GM19455 (cell line): ENCODE data around the gene RBBP8NL.
"Not testable (repeated sequence)": the region's sequence is repeated elsewhere in the genome, so short reads cannot be mapped to it uniquely, and the experiment has no call there.

ENCODE experiments used
- ATAC-seq: cut with Tn5 transposase; IDR thresholded peaks from one replicate; pipeline ENCODE4 v1.9.1; 2021; ENCODE audit not compliant: unreplicated experiment

RBBP8NL gene

DNA sequence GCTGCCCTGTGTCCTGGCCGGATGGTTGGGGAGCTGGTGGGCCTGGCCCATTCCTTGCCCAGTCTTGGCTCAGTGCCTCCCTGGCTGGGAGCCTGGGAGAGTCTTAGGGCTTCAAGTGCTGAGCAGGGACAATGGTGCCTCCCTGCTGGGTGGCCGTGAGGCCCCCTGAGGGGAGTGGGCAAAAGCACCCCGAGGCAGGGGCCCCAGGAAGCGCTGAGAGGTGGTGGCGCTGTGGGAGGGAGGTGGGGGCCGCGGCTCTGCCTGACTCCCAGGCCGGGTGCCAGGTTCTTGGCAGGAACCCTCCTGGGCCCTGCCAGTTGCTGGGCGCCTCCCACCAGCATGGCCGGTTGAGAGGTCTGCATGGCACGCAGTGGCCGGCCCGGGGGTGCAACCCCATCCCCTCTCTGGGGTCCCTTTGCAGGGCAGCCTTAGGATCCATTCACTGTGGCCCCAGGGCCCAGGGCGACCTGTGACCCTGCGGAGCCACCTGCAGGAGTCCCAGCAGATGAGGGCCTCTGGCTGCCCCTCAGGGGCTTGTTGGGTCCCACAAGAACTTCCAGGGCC, 49.6 kb downstream of the RBBP8NL start:
- ATAC-seq, result no peak

GRCh38 chr20:62377064-62377461, 50.3 kb downstream of the RBBP8NL start:
- ATAC-seq, result no peak

- ATAC-seq, result no peak
These were observed 51.0 kb downstream of the RBBP8NL start for GRCh38 chr20:62376112-62377063.

DNA sequence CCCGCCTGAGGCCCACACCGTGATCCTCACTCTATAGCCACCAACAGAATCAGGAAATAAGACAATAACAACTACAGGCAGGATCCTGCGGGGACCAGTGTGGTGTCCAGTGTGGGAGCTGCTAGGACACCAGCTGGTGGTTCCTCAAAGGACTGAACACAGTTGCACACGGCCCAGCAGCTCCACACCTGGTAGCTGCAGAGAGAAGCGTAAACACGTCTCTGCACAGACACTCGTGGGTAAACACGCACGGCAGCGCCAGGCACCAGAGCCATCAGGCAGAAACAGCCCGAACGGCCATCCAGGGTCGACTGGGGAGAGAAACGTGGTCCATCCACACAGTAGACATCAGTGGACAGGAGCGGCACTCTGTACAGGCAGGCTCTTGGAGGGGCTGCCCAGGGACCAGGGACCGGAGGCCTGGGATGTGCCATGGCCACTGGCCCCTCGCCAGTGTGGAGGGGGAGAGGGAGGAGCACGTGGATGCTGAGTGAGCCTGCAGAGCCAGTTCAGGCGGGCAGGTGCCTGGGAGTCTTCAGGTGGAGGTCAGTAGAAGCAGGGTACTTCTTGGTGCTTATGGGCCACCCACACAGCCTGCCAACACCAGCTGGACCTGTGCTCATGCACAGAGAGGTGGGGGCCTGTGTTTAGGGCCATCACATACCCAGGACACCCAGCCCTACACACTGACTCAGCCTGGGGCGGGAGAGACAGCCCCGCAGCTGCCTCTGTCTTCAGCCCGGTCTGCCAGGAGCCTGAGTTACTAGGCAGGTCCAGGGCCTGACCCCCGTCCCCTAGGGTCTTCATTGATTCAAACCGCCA, 52.8 kb downstream of the RBBP8NL start:
- ATAC-seq, result no peak

DNA sequence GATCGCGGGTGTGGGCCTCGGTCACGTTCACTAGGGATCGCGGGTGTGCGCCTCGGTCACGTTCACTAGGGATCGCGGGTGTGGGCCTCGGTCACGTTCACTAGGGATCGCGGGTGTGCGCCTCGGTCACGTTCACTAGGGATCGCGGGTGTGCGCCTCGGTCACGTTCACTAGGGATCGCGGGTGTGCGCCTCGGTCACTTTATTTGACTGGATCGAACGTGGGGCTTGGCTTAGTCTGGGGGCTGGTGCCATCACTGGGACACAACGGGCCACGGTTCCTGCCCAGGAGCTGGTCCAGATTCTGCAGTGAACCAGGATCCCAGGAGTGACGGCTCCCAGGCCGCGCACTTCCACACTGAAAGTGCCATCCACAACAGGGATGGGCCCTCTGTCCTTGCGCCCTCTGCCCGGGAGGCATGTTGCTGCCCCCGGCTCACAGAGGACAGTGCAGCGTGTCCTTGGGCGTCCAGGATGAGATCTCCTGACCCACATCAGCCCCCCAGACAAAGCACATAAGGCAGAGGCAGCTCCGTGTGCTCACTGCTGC, 53.6 kb downstream of the RBBP8NL start:
- ATAC-seq, result not testable (repeated sequence)

DNA sequence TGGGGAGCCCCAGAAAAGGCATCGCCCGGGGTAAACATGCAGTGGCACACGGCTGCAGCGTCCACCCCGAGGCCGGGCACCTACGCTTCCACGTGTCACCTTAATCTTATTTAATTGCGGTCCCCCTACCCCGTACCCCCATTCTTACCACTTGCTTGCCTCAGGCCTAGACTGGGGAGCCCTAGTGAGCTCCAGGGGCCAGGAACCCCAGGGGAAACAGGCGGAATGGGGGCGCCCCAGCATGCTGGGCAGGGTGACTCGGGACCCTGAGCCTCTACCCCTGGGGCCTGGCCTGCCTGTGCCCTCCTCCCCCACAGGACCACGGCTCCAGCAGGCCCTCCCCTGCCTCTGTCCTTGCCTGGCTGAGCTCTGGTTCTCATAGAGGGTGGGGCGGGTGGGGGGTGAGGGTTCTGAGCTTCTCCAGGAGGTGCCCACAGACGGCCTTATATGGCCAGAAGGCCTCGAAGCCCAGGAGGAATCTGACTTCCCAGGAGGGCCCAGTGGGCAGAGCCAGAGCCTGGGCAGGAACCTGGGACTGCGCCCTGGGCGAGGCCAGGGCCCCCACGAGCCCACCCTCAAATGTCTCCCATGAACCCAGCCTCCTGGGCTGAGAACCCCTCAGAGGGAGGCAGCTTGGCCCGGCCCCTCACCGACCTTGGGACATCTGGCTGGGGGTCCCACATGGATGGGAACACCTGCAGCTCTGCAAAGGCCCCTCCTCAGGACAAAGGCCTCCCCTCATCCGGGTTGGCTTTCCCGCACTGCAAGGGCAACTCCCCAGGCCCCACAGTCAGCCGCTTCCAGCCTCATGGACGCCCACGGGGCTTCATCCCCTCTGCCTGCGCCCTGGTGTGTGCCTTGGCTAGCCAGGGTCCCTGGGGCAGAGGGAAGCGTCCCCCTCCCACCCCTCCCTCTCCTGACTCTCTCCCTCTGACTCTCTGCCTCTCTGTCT, 55.0 kb downstream of the RBBP8NL start:
- ATAC-seq, result no peak

DNA sequence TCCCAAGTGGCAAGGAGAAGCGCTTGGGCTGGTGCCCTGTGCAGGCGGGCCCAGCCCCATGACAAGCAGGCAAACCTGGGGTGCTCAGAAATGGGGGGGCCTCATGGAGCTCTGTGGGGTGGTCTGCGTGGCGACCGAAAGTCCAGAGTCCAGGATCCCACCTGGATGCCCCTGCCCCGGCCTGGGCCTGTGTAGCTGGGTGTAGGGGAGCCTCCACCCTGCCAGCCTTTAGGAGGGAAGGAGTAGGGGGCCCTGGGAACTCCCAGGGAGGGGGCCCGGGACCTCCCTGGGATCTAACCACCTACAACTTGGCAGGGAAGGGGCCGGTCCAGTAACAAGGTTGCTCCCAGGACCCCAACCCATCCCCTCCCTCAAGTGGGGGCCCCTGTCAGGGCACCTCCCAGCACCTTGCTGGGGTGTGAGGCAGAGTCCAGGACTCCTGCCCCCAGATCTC, 55.7 kb downstream of the RBBP8NL start:
- ATAC-seq, result no peak

- ATAC-seq, result no peak
These were observed 56.3 kb downstream of the RBBP8NL start for GRCh38 chr20:62370807-62371587.

- ATAC-seq, result no peak
These were observed 57.1 kb downstream of the RBBP8NL start for GRCh38 chr20:62370115-62370806.

DNA sequence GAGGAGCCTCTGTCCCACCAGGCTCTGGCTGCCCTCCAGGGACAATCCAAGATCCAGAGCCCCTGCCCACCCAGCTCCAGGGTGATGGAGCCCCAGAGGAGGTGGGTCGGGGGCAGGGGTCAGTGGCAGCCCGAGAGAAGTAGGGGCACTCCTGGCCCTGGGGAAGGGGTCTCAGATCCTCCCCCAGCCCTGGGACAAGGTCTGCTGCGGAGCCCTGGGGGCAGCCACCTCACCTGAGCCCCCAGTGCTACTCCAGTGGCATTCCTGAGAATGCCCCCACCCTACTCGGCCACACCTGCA, 57.6 kb downstream of the RBBP8NL start:
- ATAC-seq, result no peak

GRCh38 chr20:62368976-62369814, 58.1 kb downstream of the RBBP8NL start:
- ATAC-seq, result no peak

DNA sequence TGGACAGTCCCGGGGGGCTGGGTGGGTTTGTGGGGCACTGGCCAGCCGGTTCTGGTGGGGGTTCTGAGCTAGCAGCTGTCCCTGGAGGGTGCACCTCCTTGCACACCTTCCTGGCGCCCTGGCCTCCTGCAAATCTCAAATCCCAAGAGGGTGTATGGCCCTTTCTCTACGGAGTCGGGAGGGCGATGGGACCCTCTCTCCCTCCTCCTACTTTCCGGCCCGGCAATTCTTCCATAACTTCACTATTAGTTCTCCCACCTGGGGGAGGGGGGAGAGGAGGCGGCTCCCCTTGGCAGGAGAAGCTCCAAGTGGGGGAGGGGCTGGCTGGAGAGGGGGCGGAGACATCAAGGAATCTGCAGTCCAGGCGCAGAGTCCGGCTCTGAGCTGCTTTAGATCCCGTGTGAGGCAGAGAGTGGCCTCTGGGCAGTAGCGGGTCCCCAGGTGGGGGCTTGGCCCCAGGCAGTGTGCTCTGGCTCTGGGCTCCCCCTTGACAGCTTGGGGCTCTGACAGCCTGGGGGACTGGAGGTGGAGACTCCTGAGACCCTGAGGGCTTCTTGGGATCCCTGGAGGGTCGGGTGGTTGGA, 58.9 kb downstream of the RBBP8NL start:
- ATAC-seq, result no peak

DNA sequence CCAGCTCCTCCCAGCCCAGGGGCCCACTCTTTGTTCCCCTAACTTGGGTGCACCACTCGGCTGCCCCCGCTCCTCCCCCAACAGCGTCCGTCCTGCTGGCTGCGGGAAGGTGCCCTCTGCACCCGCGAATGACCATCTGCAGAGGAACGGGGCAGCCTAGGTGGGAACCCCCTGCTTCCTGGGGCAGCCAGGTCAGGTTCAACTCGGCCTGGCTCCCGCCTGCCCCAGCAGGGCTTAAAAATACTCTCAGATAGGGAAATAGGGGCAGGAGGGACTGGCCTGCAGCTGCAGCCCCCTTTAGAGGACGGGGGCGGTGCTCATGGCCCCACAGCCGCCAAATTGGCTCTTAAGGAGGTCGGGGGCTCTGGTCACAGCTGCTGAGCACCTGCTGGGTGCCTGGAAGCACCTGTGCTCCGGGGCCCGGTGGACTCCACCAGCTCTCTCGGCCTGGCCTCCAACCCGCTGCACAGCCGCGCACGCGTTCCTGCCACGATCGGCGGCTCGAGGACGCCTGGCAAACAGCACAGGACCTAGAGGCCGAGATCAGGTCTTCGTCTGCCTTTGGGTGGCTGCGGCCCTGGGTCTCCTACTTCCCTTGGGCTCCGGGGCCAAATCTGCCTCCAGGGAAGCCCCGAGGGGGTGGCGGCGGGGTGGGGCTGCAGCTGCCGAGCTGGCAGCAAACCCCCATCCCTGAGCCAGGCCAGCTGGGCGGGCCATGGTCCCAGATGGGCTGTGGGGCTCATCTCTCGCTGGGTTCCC, 59.5 kb downstream of the RBBP8NL start:
- no peak for ATAC-seq

DNA sequence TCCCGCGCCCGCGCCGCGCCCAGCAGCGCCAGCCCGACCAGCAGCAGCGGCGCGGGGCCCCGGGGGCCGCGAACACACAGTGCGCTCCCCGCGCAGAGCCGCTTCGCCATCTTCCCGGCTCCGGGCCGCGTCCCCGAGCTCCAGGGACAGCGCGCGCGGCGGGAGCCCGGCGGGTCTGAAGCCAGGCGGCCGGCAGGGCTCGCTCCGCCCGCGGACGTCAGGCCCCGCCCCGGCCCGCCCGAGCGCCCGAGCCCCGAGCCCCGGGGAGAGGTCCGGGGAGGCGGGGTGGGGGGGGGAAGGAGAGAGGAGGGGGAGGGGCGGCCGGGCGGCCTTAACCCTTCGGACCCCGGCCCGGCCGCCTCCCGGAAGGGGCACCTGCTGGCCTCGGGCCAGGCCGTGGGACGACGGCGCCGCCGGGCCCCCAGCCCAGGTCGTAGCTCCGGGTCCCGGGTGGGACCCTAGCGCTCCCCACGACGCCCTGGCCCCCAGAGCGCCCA, 60.2 kb downstream of the RBBP8NL start, which contains the start of gene LAMA5:
Gene LAMA5, minus strand, starts transcription at position 177 of the 497 bp plus-strand sequence. Its CDS starts 67 bp downstream, at position 110.
- ATAC-seq, result peak; percentile 56

DNA sequence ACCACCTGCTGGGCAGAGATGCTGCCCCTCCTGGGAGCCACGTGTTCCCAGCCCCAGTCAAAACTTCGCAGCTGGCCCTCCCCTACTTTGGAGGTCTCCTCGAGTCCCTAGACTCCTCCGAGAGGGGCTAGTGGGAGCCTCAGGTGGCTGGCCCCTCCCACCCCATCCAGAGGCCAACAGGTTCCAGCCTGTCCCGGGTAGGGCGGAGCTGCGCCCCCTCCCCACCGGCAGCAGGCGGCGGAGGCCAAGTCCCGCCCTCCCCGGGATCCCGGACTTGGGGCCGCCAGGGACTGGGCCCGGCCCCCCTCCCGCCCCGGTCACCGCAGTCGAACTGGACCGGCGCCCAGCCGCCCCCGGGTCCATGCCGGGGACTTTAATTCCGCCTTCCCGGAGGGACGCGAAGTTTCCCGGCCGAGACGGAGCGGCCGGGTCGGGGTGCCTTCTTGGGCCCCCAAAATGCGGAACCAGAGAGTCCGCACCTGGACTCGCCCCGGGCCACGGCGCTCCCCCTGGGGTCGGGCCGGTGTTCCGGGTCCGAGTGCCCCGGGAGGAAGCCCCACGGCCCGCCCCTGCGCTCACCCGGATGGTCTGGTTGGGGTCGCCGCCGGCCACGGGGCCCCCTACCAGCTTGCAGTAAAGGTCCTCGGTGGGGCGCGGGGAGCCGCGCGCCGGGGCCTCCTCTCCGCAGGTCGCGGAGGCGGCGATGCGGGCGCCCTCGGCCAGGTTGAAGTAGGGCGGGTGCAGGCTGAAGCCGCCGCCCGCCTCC, 60.8 kb downstream of the RBBP8NL start:
- ATAC-seq, result peak; percentile 28
